Osteoblast (primary cell): ENCODE measurements around the gene KIF4A. TPM values are rescaled to one million over a fixed set of nuclear protein-coding genes. Genes with fewer than 3 reads are reported as not detected.
A peak's percentile ranks its signal among the peaks of the same experiment; 100 is the strongest.

ENCODE experiments used
- DNase-seq: peaks from one replicate; pipeline ENCODE4 v3.0.0; 2011; ENCODE audit warnings: low spot score, mixed read lengths; ENCODE audit not compliant: insufficient read length; ENCODE audit errors: missing footprints
- H2AFZ ChIP-seq: 2 replicates; pipeline ENCODE4 v1.6.0; 2011; ENCODE audit warnings: mild to moderate bottlenecking, low read length
- H3K27ac ChIP-seq: 2 replicates; pipeline ENCODE4 v1.5.1; 2011; ENCODE audit warnings: mild to moderate bottlenecking, low read depth, low read length, moderate library complexity
- H3K27me3 ChIP-seq: 2 replicates; pipeline ENCODE4 v1.6.0; 2012; ENCODE audit warnings: mild to moderate bottlenecking, control low read depth, inconsistent platforms, low read length, moderate library complexity; ENCODE audit not compliant: insufficient read depth
- H3K36me3 ChIP-seq: 2 replicates; pipeline ENCODE4 v1.5.1; 2011; ENCODE audit warnings: mild to moderate bottlenecking, low read length, control low read depth, moderate library complexity; ENCODE audit not compliant: insufficient read depth
- H3K4me1 ChIP-seq: 2 replicates; pipeline ENCODE4 v1.5.1; 2011; ENCODE audit warnings: mild to moderate bottlenecking, low read length, control low read depth, moderate library complexity; ENCODE audit not compliant: insufficient read depth
- H3K4me2 ChIP-seq: 2 replicates; pipeline ENCODE4 v1.6.0; 2011; ENCODE audit warnings: mild to moderate bottlenecking, low read length; ENCODE audit not compliant: insufficient read depth
- H3K4me3 ChIP-seq: fragments of 200-600 bp; sonication (generic); 3 replicates; pipeline ENCODE4 v1.5.1; 2012; ENCODE audit warnings: mild to moderate bottlenecking, low read length, inconsistent platforms; ENCODE audit not compliant: insufficient read depth
- H3K79me2 ChIP-seq: 2 replicates; pipeline ENCODE4 v1.6.0; 2012; ENCODE audit warnings: mild to moderate bottlenecking, low read length, control low read depth, inconsistent platforms; ENCODE audit not compliant: insufficient read depth
- H3K9me3 ChIP-seq: 2 replicates; pipeline ENCODE4 v1.5.1; 2011; ENCODE audit warnings: low read depth, low read length, control low read depth
- H4K20me1 ChIP-seq: 2 replicates; pipeline ENCODE4 v1.6.0; 2012; ENCODE audit warnings: mild to moderate bottlenecking, low read length, control low read depth; ENCODE audit not compliant: insufficient read depth
- total RNA-seq: library from RNA; depleted of rRNA; stranded (reverse); fragments of >200 nt; gene quantifications from 2 replicates; pipeline ENCODE4 v1.2.3, GENCODE V29; 2012
- TF ChIP-seq, protein P1 (sequence below): IDR thresholded peaks from 2 replicates; pipeline ENCODE4 v1.5.1; 2011; ENCODE audit warnings: mild to moderate bottlenecking, low read depth, low read length, moderate library complexity; ENCODE audit errors: extremely low read depth

KIF4A gene
- total RNA-seq, 1 donor = 2.2 TPM

DNA sequence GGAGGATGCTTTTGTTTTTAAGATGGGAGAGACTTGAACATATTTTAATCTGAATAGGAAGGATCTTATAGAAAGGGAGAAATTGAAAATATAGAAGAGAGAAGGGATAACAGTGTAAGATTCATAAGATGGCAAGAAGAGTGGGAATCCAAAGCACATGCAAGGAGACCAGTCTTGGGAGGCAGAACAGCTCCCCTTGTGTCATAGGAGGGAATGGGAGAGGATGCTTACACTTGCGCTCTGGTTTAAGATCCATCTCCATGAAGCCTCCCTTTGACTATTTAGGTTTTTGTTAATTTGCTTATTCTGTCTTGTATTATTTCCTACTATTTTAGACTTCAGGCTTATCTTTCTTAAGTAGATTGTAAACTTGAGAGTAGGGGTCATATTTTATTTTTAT is 42.7 kb downstream of the KIF4A start:
- DNase-seq = no peak
- TF ChIP-seq, protein P1, sequence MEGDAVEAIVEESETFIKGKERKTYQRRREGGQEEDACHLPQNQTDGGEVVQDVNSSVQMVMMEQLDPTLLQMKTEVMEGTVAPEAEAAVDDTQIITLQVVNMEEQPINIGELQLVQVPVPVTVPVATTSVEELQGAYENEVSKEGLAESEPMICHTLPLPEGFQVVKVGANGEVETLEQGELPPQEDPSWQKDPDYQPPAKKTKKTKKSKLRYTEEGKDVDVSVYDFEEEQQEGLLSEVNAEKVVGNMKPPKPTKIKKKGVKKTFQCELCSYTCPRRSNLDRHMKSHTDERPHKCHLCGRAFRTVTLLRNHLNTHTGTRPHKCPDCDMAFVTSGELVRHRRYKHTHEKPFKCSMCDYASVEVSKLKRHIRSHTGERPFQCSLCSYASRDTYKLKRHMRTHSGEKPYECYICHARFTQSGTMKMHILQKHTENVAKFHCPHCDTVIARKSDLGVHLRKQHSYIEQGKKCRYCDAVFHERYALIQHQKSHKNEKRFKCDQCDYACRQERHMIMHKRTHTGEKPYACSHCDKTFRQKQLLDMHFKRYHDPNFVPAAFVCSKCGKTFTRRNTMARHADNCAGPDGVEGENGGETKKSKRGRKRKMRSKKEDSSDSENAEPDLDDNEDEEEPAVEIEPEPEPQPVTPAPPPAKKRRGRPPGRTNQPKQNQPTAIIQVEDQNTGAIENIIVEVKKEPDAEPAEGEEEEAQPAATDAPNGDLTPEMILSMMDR = peak; percentile 29

DNA sequence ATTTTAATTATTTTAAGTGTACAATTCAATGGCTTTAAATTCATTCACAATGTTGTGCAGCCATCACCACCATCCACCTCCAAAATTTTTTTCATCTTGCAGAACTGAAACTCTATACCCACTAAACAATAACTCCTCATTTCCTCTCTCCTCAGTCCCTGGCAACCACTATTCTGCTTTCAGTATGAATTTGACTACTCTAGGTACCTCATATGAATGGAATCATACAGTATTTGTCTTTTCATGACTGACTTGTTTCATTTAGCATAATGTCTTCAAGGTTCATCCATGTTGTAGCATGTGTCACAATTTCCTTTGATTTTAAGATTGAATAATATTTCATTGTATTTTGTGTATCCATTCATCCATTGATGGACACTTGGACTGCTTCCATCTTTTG is 46.9 kb downstream of the KIF4A start:
- no peak overlapping the region for H3K4me3 ChIP-seq
- H2AFZ ChIP-seq = no peak overlapping the region
- no peaks in the 10 kb centered on the region for H3K4me1 ChIP-seq
- H4K20me1 ChIP-seq = no peaks in the 10 kb centered on the region
- H3K27me3 ChIP-seq = peaks cover 7% of the 10 kb centered on the region
- DNase-seq = no peak
- H3K79me2 ChIP-seq = no peaks in the 10 kb centered on the region
- no peak overlapping the region for H3K27ac ChIP-seq
- no peaks in the 10 kb centered on the region for H3K9me3 ChIP-seq
- no peaks in the 10 kb centered on the region for H3K36me3 ChIP-seq
- TF ChIP-seq, protein P1 = no peak
- no peak overlapping the region for H3K4me2 ChIP-seq

More for the DNA sequence above, 42.7 kb downstream of the KIF4A start:
- H3K36me3 ChIP-seq = no peaks in the 10 kb centered on the region
- no peaks in the 10 kb centered on the region for H4K20me1 ChIP-seq
- no peaks in the 10 kb centered on the region for H3K9me3 ChIP-seq
- no peaks in the 10 kb centered on the region for H3K4me1 ChIP-seq
- H3K79me2 ChIP-seq = no peaks in the 10 kb centered on the region
- H3K4me2 ChIP-seq = no peak overlapping the region
- no peak overlapping the region for H3K4me3 ChIP-seq
- H3K27ac ChIP-seq = no peak overlapping the region
- peaks cover 2% of the 10 kb centered on the region for H3K27me3 ChIP-seq
- H2AFZ ChIP-seq = no peak overlapping the region

DNA sequence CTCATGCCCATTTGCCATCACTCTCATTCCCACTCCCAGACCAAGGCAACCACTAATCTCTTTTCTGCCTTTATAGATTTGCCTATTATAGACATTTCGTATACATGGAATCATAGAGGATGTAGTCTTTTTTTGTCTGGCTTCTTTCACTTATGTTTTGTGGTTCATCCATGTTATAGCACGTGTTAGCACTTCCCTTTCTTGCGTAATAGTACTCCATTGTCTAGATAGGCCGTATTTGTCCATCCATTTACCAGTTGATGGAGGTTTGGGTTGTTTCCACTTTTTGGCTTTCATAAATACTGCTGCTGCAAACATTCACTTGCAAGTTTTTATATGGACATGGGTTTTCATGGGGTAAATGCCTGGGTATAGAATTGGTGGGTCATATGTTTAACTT is 48.4 kb downstream of the KIF4A start:
- no peak for DNase-seq
- no peak overlapping the region for H3K4me2 ChIP-seq
- peaks cover 7% of the 10 kb centered on the region for H3K27me3 ChIP-seq
- H3K4me1 ChIP-seq = no peaks in the 10 kb centered on the region
- TF ChIP-seq, protein P1 = no peak
- no peaks in the 10 kb centered on the region for H3K36me3 ChIP-seq
- no peaks in the 10 kb centered on the region for H3K79me2 ChIP-seq
- no peak overlapping the region for H3K4me3 ChIP-seq
- H3K9me3 ChIP-seq = no peaks in the 10 kb centered on the region
- no peak overlapping the region for H2AFZ ChIP-seq
- no peak overlapping the region for H3K27ac ChIP-seq
- H4K20me1 ChIP-seq = no peaks in the 10 kb centered on the region

DNA sequence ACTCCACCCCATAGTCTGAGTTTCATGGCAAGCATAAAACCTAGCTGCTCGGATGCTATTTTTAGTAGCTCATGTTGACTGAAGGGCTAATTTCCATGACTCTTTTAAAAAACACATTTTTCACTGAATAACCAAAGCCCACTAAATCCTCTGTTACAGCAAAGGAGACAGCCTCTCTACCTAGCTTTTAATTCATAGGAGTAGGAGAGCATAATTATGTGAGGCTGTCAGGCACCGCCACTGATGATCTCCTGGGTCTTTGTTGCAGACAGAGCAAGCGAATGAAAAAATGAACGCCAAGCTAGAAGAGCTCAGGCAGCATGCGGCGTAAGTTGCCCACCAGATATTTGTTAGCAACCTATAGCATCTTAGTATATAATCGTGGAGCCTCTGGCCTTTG is 53.5 kb downstream of the KIF4A start:
- no peak overlapping the region for H3K27ac ChIP-seq
- H3K27me3 ChIP-seq = peaks cover 5% of the 10 kb centered on the region
- no peak overlapping the region for H3K4me3 ChIP-seq
- H2AFZ ChIP-seq = no peak overlapping the region
- no peaks in the 10 kb centered on the region for H3K9me3 ChIP-seq
- no peaks in the 10 kb centered on the region for H3K79me2 ChIP-seq
- DNase-seq = no peak
- H3K4me1 ChIP-seq = no peaks in the 10 kb centered on the region
- no peaks in the 10 kb centered on the region for H4K20me1 ChIP-seq
- TF ChIP-seq, protein P1 = no peak
- H3K4me2 ChIP-seq = no peak overlapping the region
- H3K36me3 ChIP-seq = no peaks in the 10 kb centered on the region
